Erythroblast (primary cell): ENCODE data around the gene ALDH3A1.

Experiments
- GATA1 ChIP-seq: IDR thresholded peaks from 2 replicates; pipeline ENCODE4 v1.6.1; 2011; ENCODE audit warnings: low read depth, mild to moderate bottlenecking, control low read depth, low read length, moderate library complexity
- POLR2A ChIP-seq: IDR thresholded peaks from 2 replicates; pipeline ENCODE4 v1.6.1; 2011; ENCODE audit warnings: mild to moderate bottlenecking, low read length

GRCh38 chr17:19780846-19781245 lies 32.7 kb upstream of the ALDH3A1 start:
- TF ChIP-seq POLR2A, result no peak
- no peak for TF ChIP-seq GATA1
